Heart left ventricle (tissue), 13 donors: Measurements from ENCODE around the gene SDR39U1.

Experiments
- POLR2A ChIP-seq, 2 donors: fragments of 450-650 bp; IDR thresholded peaks; one replicate each; pipeline ENCODE4 v1.6.1; 2017; ENCODE audit warnings: antibody characterized with exemption in 2 of 2, mild to moderate bottlenecking in 2 of 2, moderate library complexity in 2 of 2
- TF ChIP-seq, protein P1 (sequence below), 12 donors: fragments of 200-600 bp; sonication (generic) in 4 of 12; IDR thresholded peaks; one replicate each; pipeline versions ENCODE4 v1.5.0 to v1.8.0; 2018 to 2022; ENCODE audit warnings: antibody characterized with exemption in 12 of 12, mild to moderate bottlenecking in 5 of 12
- donor health status: ischemic (EF 13 %, LVEDD 7.1; RV severe dilation, severe dysfunction).
- donor health status: DM: no; HTN: yes; CAD: no.
- donor health status: DM: no; HTN: no; CAD: no.
- donor health status: ischemic (EF 25% LVEDD 6.9; RV normal size, moderate dysfunction).
- donor health status: ischemic (EF 25% LVEDD 5.7; RV mildly dilated, moderate dysfunction).
- donor health status: ischemic (EF 35%, LVEDD 5.7; RV mildly dilated, moderate dysfunction).
- donor health status: nonischemic (EF 11% LVEDD 7.7; RV severe dilation, severe dysfunction).
- donor health status: DM: yes; HTN: yes; CAD: no.
- donor health status: PGD.
- donor health status: ischemic (EF 29% LVEDD 5.4; RV normal size, mild dysfunction).
- donor health status: nonischemic (EF 23%, LVEDD 6.1; RV moderate dilation, normal function).

DNA sequence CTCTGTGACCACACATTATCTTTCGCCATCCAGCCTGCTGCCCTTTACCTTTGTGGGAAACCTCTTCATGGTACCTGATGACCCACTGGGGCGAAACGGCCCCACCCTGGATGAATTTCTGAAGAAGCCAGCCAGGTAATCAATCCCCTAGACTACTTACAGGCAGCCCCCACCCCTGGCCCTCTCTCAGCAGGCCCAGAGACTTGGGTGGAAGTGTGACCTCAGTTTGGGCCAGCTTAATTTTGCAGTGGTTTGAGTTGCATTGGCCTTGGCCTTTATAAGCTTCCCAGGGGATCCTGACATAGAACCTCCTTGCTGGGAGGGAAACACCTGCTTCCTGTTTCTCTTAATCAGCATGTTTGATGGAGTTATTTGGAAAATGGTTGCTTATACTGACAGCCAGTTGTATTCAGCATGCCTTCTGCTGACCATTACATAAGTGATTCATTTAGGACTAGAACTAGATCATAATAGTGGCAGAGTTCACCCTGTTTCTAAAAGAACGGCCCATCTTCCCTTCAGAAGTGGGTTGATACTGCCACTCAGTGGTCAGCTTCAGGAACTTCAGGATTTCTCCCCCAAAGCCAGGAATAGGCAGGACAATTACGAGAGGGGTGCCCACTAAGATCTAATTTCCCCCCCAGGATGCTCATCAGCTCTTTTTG is 6.1 kb downstream of the SDR39U1 start:
- TF ChIP-seq, protein P1, sequence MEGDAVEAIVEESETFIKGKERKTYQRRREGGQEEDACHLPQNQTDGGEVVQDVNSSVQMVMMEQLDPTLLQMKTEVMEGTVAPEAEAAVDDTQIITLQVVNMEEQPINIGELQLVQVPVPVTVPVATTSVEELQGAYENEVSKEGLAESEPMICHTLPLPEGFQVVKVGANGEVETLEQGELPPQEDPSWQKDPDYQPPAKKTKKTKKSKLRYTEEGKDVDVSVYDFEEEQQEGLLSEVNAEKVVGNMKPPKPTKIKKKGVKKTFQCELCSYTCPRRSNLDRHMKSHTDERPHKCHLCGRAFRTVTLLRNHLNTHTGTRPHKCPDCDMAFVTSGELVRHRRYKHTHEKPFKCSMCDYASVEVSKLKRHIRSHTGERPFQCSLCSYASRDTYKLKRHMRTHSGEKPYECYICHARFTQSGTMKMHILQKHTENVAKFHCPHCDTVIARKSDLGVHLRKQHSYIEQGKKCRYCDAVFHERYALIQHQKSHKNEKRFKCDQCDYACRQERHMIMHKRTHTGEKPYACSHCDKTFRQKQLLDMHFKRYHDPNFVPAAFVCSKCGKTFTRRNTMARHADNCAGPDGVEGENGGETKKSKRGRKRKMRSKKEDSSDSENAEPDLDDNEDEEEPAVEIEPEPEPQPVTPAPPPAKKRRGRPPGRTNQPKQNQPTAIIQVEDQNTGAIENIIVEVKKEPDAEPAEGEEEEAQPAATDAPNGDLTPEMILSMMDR (IDR thresholded peaks at IDR 0.05) = peak; percentile 66 to 89 (median 80)
- TF ChIP-seq POLR2A (IDR thresholded peaks at IDR 0.05) = no peak
